ENCODE data around the gene ZFYVE28.

GRCh38 chr4:2262944-2263250 is 155.5 kb downstream of the ZFYVE28 start:
- TF ChIP-seq CTCF (IDR thresholded peaks at IDR 0.05) (no peak), POLR2A (IDR thresholded peaks at IDR 0.05) (no peak)

Measured in Peyer's patch (tissue), 4 donors.